Posterior cingulate gyrus (tissue), 11 donors: ENCODE results near the gene GOSR1.
A peak's percentile ranks its signal among the peaks of the same experiment; 100 is the strongest.
"Not testable (repeated sequence)": the region's sequence is repeated elsewhere in the genome, so short reads cannot be mapped to it uniquely, and the experiment has no call there.

Experiments
- DNase-seq, 10 donors: peaks; one replicate each; pipeline versions ENCODE4 v3.0.0 to v3.0.0-alpha.2; 2020 to 2021; ENCODE audit warnings: mixed read lengths in 3 of 10
- intact Hi-C: fragments of 100-400 bp; cut with DNase I; formaldehyde crosslinking; loops from one replicate; pipeline ENCODE4 v1.15.1; 2023

GOSR1 gene

DNA sequence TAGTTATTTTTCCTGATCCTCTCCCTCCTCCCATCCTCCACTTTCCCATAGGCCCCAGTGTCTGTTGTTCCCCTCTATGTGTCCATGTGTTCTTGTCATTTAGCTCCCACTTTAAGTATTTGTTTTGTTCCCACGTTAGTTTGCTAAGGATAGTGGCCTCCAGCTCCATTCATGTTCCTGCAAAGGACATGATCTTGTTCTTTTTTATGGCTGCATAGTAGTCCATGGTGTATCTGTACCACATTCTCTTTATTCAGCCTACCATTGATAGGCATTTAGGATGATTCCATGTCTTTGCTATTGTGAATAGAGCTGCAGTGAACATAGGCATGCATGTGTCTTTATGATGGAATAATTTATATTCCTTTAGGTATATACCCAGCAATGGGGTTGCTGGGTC is 60.5 kb downstream of the GOSR1 start:
- intact Hi-C loops, DNase-seq: not testable (repeated sequence)

- intact Hi-C loops = no loop called here
These were observed 64.6 kb downstream of the GOSR1 start for GRCh38 chr17:30541802-30542201.

GRCh38 chr17:30543456-30543855 is 66.2 kb downstream of the GOSR1 start:
- intact Hi-C loops = no loop called here
- no peak for DNase-seq

More at GRCh38 chr17:30541802-30542201, 64.6 kb downstream of the GOSR1 start:
- DNase-seq = peak in 1 of 10 donors; percentile 42

GRCh38 chr17:30545024-30545423 is 67.8 kb downstream of the GOSR1 start:
- intact Hi-C loops = no loop called here
- DNase-seq = no peak

DNA sequence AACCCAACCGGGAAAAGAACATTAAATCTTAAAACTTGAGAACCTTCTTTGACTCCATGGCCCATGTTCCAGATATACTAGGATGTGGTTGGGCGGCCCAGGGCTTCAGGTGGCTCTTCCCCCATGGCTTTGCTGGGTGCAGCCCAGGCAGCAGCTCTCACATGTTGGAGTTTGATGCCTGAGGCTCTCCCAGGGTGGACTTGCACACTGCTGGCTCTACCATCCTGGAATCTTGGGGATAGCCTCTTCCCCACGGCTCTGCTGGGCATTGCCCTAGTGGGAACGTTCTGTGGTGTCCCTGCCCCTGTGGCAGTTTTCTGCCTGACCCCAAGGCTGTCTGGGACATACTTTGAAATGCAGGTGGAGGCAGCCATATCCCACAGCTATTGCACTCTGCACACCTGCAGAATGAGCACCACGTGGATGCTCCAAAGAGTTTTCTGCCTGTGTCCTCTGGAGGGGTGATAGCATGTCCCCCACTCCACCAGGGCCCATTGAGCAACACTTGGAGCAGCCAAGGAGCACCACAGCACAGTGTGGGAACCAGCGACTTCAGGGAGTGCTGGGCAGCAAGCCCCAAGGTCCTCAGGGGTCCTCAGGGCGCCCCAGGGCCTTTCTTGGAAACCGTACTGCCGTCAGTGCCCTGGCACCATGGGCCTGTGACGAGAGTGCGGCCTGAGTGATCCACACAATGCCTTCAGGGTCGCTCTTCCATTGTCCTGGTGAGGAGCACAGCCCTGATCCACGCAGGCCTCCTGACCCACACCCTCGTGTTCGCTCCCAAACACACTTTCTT is 70.8 kb downstream of the GOSR1 start:
- intact Hi-C loops = no loop called here
- no peak for DNase-seq

- DNase-seq, intact Hi-C loops: not testable (repeated sequence)
These were observed 72.0 kb downstream of the GOSR1 start for GRCh38 chr17:30549181-30549580.

- intact Hi-C loops = no loop called here
- DNase-seq = no peak
These were observed 72.8 kb downstream of the GOSR1 start for GRCh38 chr17:30549864-30550511.

DNA sequence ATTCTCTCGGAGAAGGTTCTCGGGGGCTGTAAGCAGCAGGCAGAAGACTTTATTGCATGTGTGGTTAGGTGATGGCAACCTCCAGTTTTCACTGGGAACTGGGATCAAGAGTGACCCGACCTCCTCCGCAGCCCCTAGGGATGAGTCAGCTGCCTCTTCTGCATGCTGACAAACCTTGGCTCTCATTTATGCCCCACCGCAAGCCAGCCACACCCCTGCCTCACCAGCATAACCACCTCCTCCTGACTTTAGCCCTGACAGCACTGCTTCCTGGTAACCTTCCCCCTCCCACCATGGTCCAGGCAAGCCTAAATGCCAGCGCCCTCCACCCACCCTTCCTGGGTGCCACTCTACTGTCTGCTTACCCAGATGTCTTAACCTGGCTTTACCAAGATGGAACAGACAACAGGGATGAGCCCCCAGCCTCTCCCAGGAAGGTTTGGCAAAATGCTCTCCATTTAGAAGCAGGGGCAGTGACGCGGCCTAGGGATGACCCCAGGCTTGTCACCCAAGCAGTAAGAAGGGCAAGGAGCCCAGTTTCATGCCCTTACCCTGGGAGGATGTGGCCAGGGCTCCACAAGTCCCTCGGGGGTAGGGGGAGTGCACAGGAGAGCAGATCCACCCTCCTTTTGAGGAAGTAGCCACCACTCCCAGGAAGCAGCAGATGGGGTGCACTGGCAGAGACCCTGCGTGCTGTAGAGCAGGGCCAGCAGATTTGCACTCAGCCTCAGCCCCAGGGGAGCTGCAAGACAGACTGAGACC is 73.5 kb downstream of the GOSR1 start:
- intact Hi-C loops = no loop called here
- DNase-seq = no peak

- DNase-seq = peak in 1 of 10 donors; percentile 76
- intact Hi-C loops = not testable (repeated sequence)
These were observed 74.2 kb downstream of the GOSR1 start for GRCh38 chr17:30551274-30551995.

GRCh38 chr17:30551996-30552339 is 74.8 kb downstream of the GOSR1 start:
- DNase-seq = no peak
- intact Hi-C loops = no loop called here

GRCh38 chr17:30552994-30553566 is 75.9 kb downstream of the GOSR1 start:
- intact Hi-C loops = no loop called here
- no peak for DNase-seq

- DNase-seq, intact Hi-C loops: not testable (repeated sequence)
These were observed 76.7 kb downstream of the GOSR1 start for GRCh38 chr17:30553823-30554440.

DNA sequence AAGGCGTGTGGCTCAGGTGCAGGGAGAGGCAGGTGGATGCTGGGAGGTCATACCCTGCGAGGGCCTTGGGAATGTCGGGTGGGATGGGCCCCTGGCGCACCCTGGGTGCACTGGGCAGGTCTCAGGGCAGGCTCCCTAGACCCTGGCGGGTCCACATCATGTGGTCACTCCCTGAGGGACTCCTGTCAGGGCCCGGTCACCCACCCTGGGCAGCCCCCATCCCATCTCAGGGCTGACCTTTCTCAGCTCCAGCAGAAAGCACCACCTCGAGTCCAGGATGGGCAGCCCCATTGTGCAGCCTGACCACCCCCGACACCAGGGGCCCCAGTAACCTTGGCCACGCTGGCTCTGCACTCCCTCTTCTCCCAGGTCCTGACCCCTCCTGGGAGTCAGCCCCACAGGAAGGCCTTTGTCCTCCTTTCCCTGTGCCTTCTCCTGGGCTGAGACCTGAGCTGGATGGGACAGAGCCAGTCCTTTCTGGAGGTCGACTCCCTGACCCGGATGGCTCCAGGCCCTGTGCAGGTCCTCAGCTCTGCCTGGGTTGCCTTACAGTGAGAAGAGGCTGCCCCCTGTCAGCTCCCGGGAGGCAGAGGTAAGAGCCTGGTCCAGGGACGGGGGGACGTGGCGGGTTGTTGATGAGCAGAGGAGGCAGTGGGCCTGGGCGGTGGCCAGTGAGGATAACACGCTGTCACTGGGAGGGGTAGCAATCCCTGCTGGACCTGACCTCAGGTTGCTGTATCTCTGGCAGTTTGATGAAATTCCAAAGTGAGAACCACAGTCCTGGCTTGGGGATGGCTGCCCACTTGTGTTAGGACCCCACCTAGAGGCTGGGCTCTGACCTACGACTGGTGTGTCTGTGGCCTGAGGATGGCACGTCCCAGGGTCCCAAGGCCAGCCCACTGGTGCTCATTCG is 77.9 kb downstream of the GOSR1 start:
- intact Hi-C loops = no loop called here
- peak in 1 of 10 donors; percentile 79 for DNase-seq

DNA sequence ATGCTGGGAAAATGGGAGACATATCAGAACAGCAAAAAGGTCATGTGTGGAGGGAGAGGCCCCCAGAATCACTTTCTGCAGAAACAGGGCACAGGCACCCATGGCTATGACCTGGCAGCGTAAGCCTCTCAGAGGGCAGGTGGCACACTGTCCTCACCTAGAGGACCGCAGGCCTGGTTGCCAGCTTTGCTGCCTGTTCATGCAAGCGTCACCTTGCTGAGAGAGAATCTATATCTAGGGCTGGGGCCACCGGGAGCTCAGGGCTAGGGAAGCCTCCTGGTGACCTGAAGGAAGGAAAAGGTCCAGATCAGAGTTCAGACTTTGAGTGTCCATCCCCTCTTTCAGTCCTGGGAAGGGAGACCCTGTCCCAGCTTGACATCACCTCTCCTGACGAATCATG is 78.7 kb downstream of the GOSR1 start:
- intact Hi-C loops = no loop called here

DNA sequence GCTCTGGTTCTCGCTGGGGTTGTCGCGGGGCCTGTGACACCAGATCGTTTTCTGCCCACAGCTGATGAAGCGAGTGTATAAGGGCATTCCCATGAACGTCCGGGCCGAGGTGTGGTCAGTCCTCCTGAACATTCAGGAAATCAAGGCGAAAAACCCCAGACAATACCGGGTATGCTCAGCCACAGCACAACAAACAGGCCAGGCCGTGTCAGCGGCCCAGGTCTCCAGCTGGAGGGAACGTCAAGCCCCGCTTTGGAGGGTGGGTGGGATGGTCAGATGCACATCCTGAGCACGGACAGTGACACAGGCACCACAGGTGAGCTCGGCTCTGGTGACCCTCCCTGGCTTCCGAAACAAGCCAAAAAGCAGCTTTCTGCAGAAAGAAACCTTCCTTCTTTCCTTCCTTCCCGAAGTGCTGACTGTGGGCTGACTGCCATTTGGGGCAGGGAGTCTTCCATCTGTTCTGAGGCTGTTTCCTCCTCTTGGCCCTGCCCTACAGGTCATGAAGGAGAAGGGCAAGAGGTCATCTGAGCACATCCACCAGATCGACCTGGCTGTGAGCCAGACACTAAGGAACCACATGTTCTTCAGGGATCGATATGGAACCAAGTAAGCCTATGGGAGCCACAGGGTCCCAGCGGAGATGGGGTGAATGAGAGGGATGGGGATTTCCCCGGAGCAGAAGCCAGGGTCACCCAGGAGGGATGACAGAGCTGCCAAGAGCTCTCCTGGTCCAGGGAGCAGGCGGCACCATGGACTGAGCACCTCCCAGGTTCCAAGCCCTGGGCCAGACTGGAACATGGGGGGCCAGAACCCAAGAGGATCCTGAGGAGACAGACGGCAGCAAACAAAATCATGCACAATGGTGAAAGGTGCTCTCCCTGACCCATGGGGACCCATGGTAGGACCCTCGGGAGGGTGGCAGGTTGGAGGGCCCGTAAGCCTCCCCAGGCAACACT is 79.4 kb downstream of the GOSR1 start:
- DNase-seq = peak in 1 of 10 donors; percentile 70
- intact Hi-C loops = no loop called here

More for the DNA sequence above, 78.7 kb downstream of the GOSR1 start:
- no peak for DNase-seq

DNA sequence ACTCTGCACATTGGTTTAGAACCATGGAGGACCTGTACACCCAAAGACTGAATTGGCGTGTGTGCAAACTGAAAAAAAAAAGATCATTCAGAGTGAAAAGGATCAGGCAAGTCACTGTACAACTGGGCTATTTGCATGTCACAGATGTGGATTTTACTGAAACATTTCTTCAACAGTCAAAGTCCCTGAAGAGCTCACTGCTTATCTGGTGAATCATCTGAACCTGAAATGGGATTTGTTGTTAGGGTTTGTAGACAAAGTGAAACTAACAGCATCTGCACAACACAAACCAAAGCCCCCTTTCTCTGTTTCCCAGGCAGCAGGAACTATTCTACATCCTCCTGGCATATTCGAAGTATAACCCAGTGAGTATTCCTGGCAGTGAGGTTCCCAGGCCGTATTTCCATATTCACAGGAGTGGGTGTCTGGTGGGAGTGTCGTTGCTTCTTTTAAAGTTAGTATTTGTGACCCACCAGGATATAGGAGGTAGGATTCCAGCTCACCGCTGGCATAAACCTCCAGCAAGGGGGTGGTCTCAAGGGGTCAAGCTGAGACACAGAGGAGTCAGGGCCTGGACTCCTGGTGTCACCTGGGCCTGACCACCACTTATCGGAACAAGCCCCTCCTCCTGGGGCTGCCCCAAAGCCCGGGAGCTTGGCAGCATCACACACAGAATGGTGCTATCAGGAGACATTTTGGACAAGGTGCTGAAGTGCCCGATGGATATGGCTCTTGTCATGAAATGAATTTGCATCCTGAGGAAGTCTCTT is 80.9 kb downstream of the GOSR1 start:
- intact Hi-C loops = no loop called here
- no peak for DNase-seq
